ENCODE measurements around the gene TNFSF11. TPM values are rescaled to one million over a fixed set of nuclear protein-coding genes. Genes with fewer than 3 reads are reported as not detected.

TNFSF11 gene
- total RNA-seq, 4 donors from 2014 or later: not detected

- H3K27me3 ChIP-seq: no peaks in the 10 kb centered on the region
- TF ChIP-seq POLR2A (IDR thresholded peaks at IDR 0.05): no peak
- no peak for TF ChIP-seq CTCF (IDR thresholded peaks at IDR 0.05)
- no peak for TF ChIP-seq EP300 (IDR thresholded peaks at IDR 0.05)
Measured at GRCh38 chr13:42532561-42533335, 41.2 kb upstream of the TNFSF11 start.

GRCh38 chr13:42533336-42533591, 40.7 kb upstream of the TNFSF11 start:
- Histone ChIP-seq H3K36me3 (no peaks in the 10 kb centered on the region), H3K4me1 (no peaks in the 10 kb centered on the region), H3K27me3 (no peaks in the 10 kb centered on the region), H3K4me3 (no peak overlapping the region), H3K27ac (no peak overlapping the region), H3K9me3 (no peaks in the 10 kb centered on the region)
- TF ChIP-seq EP300 (IDR thresholded peaks at IDR 0.05) (no peak), POLR2A (IDR thresholded peaks at IDR 0.05) (no peak), CTCF (IDR thresholded peaks at IDR 0.05) (no peak)
- DNase-seq (ENCODE audit: low spot score in 2 of 2): no peak
- 72 to 82% methylated on average over 1 of the region's 1 CpG for WGBS, 2 donors

More at GRCh38 chr13:42532561-42533335, 41.2 kb upstream of the TNFSF11 start:
- Histone ChIP-seq H3K27ac (no peak overlapping the region), H3K4me1 (no peaks in the 10 kb centered on the region), H3K4me3 (no peak overlapping the region), H3K36me3 (no peaks in the 10 kb centered on the region), H3K9me3 (no peaks in the 10 kb centered on the region)
- no peak for DNase-seq (ENCODE audit: low spot score in 2 of 2)
- 45 to 53% methylated on average over 4 of the region's 4 CpGs for WGBS, 2 donors

GRCh38 chr13:42534785-42535184, 39.2 kb upstream of the TNFSF11 start:
- Histone ChIP-seq H3K27me3 (no peaks in the 10 kb centered on the region), H3K36me3 (no peaks in the 10 kb centered on the region), H3K4me3 (no peak overlapping the region), H3K4me1 (no peaks in the 10 kb centered on the region), H3K9me3 (no peaks in the 10 kb centered on the region), H3K27ac (no peak overlapping the region)
- TF ChIP-seq CTCF (IDR thresholded peaks at IDR 0.05): no peak
- TF ChIP-seq EP300 (IDR thresholded peaks at IDR 0.05): no peak
- TF ChIP-seq POLR2A (IDR thresholded peaks at IDR 0.05): no peak
- 79 to 83% methylated on average over 1 of the region's 1 CpG for WGBS, 2 donors
- no peak for DNase-seq (ENCODE audit: low spot score in 2 of 2)

GRCh38 chr13:42538996-42539395, 35.0 kb upstream of the TNFSF11 start:
- Histone ChIP-seq H3K4me3 (no peak overlapping the region), H3K27ac (no peak overlapping the region), H3K36me3 (no peaks in the 10 kb centered on the region), H3K27me3 (no peaks in the 10 kb centered on the region), H3K4me1 (no peaks in the 10 kb centered on the region), H3K9me3 (no peaks in the 10 kb centered on the region)
- no peak for TF ChIP-seq EP300 (IDR thresholded peaks at IDR 0.05)
- WGBS, 2 donors: 59 to 76% methylated on average over 2 of the region's 2 CpGs
- DNase-seq (ENCODE audit: low spot score in 2 of 2): no peak

- Histone ChIP-seq H3K4me3 (no peak overlapping the region), H3K27me3 (no peaks in the 10 kb centered on the region), H3K27ac (no peak overlapping the region), H3K9me3 (no peaks in the 10 kb centered on the region), H3K36me3 (no peaks in the 10 kb centered on the region), H3K4me1 (no peaks in the 10 kb centered on the region)
- no peak for DNase-seq (ENCODE audit: low spot score in 2 of 2)
- WGBS, 2 donors: 89 to 90% methylated on average over 7 of the region's 7 CpGs
- no peak for TF ChIP-seq EP300 (IDR thresholded peaks at IDR 0.05)
- no peak for TF ChIP-seq POLR2A (IDR thresholded peaks at IDR 0.05)
- no peak for TF ChIP-seq CTCF (IDR thresholded peaks at IDR 0.05)
Measured at GRCh38 chr13:42539670-42540069, 34.3 kb upstream of the TNFSF11 start.
